Stimulated activated CD8-positive, alpha-beta memory T cell treated with anti-CD3 and anti-CD28 coated beads, Interleukin-4, amount 100 ng/mL, for 48 hours (primary cell): ENCODE data around the gene TIMM17B.

Experiments used
- DNase-seq: peaks from one replicate; pipeline ENCODE4 v3.0.0-alpha.2; 2020

Gene TIMM17B

GRCh38 chrX:48897625-48898306, at the start of gene TIMM17B, which contains the start of gene PQBP1:
TIMM17B (minus strand) TSS chrX:48897768; CDS start chrX:48897749, 19 bp downstream.
PQBP1 (plus strand) TSS chrX:48897930; CDS start chrX:48898510, 580 bp downstream.
- DNase-seq, result peak; percentile 85

GRCh38 chrX:48945517-48946348, 48.2 kb upstream of the TIMM17B start:
- DNase-seq, result peak; percentile 58

- DNase-seq, result no peak
Observed at GRCh38 chrX:48942895-48943294, 45.3 kb upstream of the TIMM17B start.

- DNase-seq, result peak; percentile 37
Observed at GRCh38 chrX:48940404-48940955, 42.9 kb upstream of the TIMM17B start.

- no peak for DNase-seq
Observed at GRCh38 chrX:48939524-48940228, 42.1 kb upstream of the TIMM17B start.

- peak; percentile 75 for DNase-seq
Observed at GRCh38 chrX:48938721-48939425, 41.3 kb upstream of the TIMM17B start.

- DNase-seq, result peak; percentile 91
Observed at GRCh38 chrX:48937054-48937907, 39.7 kb upstream of the TIMM17B start.

- no peak for DNase-seq
Observed at GRCh38 chrX:48936429-48937053, 39.0 kb upstream of the TIMM17B start.

- DNase-seq, result no peak
Observed at GRCh38 chrX:48935301-48935670, 37.7 kb upstream of the TIMM17B start.

GRCh38 chrX:48934581-48935300, 37.2 kb upstream of the TIMM17B start:
- peak; percentile 33 for DNase-seq

GRCh38 chrX:48933757-48934156, 36.2 kb upstream of the TIMM17B start:
- DNase-seq, result peak; percentile 41

- DNase-seq, result no peak
Observed at GRCh38 chrX:48927736-48928382, 30.3 kb upstream of the TIMM17B start.

- DNase-seq, result no peak
Observed at GRCh38 chrX:48927123-48927522, 29.6 kb upstream of the TIMM17B start.

- no peak for DNase-seq
Observed at GRCh38 chrX:48924270-48924669, 26.7 kb upstream of the TIMM17B start.

GRCh38 chrX:48923771-48924170, 26.2 kb upstream of the TIMM17B start:
- no peak for DNase-seq

GRCh38 chrX:48920718-48921104, 23.1 kb upstream of the TIMM17B start:
- no peak for DNase-seq

- peak; percentile 51 for DNase-seq
Observed at GRCh38 chrX:48919947-48920717, 22.6 kb upstream of the TIMM17B start.

GRCh38 chrX:48919360-48919841, 21.8 kb upstream of the TIMM17B start:
- peak; percentile 54 for DNase-seq
